ENCODE measurements around the gene LPCAT2. TPM values are rescaled to one million over a fixed set of nuclear protein-coding genes. Genes with fewer than 3 reads are reported as not detected.
A peak's percentile ranks its signal among the peaks of the same experiment; 100 is the strongest.

LPCAT2 gene
- total RNA-seq, 4 donors from 2014 or later: 10.0 to 21.7 (median 16.9) TPM

DNA sequence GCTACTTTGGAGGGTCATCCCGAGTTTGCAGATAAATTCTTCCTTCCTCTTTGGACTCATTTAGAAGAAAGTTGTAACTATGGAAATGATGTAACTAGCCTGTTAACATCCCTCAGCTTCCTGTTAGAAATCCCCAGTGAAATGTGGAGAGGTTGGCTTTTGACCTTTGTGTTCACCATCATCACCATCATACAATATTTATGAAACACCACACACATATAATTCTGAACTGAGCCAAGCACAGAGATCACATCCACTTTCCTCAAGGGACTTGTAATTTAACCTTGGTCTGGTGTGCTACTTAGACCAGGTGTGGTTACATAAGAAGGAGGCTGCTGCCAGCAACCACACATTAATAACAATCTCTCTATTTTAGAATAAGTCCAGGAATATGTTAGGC, 60.2 kb downstream of the LPCAT2 start:
- peaks cover 5 to 58% (median 12%) of the 10 kb centered on the region in 3 donors for H3K4me1 ChIP-seq
- peak overlapping the region; percentile 68 to 87 (median 78) for H3K27ac ChIP-seq
- intact Hi-C loops (cut with DNase I): no loop called here
- 13 to 15% methylated on average over 1 of the region's 1 CpG for WGBS, 2 donors
- H3K27me3 ChIP-seq: no peaks in the 10 kb centered on the region
- no peaks in the 10 kb centered on the region for H3K36me3 ChIP-seq
- no peak for DNase-seq
- TF ChIP-seq, protein P1, sequence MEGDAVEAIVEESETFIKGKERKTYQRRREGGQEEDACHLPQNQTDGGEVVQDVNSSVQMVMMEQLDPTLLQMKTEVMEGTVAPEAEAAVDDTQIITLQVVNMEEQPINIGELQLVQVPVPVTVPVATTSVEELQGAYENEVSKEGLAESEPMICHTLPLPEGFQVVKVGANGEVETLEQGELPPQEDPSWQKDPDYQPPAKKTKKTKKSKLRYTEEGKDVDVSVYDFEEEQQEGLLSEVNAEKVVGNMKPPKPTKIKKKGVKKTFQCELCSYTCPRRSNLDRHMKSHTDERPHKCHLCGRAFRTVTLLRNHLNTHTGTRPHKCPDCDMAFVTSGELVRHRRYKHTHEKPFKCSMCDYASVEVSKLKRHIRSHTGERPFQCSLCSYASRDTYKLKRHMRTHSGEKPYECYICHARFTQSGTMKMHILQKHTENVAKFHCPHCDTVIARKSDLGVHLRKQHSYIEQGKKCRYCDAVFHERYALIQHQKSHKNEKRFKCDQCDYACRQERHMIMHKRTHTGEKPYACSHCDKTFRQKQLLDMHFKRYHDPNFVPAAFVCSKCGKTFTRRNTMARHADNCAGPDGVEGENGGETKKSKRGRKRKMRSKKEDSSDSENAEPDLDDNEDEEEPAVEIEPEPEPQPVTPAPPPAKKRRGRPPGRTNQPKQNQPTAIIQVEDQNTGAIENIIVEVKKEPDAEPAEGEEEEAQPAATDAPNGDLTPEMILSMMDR (IDR thresholded peaks at IDR 0.05): no peak
- TF ChIP-seq POLR2A (IDR thresholded peaks at IDR 0.05): no peak
- peak overlapping the region; percentile 21 to 55 (median 48) for H3K4me3 ChIP-seq
- no peaks in the 10 kb centered on the region for H3K9me3 ChIP-seq

DNA sequence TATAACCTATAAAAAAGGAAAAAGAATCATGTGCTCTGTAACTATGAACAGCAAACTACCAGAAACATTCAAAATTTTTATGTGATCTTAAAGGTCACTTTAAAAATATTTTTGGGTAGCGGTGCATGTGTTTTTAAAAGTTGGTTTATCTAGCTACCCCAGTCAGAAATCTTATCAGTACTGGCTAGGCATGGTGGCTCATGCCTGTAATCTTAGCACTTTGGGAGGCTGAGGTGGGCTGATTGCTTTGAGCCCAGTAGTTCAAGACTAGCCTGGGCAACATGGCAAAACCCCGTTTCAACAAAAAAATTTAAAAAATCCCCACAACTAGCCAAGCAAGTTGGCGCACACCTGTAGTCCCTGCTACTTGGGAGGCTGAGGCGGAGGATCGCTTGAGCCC, 61.3 kb downstream of the LPCAT2 start:
- Histone ChIP-seq H3K36me3 (no peaks in the 10 kb centered on the region), H3K27me3 (no peaks in the 10 kb centered on the region), H3K9me3 (no peaks in the 10 kb centered on the region), H3K27ac (peak overlapping the region in 1 of 4 donors; percentile 87), H3K4me3 (no peak overlapping the region), H3K4me1 (peaks cover 5 to 58% (median 12%) of the 10 kb centered on the region in 3 donors)
- 69 to 70% methylated on average over 5 of the region's 5 CpGs for WGBS, 2 donors
- TF ChIP-seq POLR2A (IDR thresholded peaks at IDR 0.05): no peak
- TF ChIP-seq, protein P1 (IDR thresholded peaks at IDR 0.05): no peak
- DNase-seq: no peak
- intact Hi-C loops (cut with DNase I): no loop called here

DNA sequence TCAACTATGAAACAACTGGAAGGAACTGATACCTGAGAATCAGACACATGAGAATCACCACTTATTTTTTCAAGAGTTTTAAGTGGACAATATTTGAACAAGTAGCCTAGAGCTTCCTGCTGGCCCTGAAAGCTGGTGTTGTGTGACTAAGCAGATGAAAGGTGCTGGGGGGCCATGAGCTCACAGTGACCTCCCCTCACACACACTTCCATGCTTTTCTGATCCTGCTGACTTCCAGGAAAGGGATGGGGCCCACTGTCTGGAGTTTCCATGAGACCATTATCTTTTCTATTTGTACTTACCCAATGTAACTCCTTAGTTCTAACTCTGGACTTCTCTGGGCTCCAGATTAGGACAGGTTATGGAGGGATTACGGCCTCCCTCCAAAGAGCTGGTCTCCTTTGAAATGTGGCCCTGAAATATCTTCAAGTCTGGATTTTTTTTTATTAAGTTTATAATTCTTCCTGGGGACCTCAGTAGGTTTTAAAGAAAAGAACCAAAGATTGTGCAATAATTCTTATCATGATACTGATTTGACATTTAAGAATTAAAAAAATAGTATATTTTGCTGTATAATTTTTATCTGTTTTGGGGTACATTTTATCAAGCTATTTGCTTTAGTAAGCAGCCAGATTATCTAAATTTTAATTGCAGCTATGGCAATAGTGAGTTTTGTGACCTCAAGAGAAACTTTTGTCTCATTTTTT, 62.5 kb downstream of the LPCAT2 start:
- WGBS, 2 donors: 0 to 54% methylated on average over 1 of the region's 1 CpG
- Histone ChIP-seq H3K4me1 (peaks cover 5 to 51% (median 12%) of the 10 kb centered on the region in 3 donors), H3K9me3 (no peaks in the 10 kb centered on the region), H3K4me3 (no peak overlapping the region), H3K27ac (no peak overlapping the region), H3K27me3 (no peaks in the 10 kb centered on the region), H3K36me3 (peaks cover 0 to 8% (median 0%) of the 10 kb centered on the region in 3 donors)
- intact Hi-C loops (cut with DNase I): no loop called here
- no peak for TF ChIP-seq POLR2A (IDR thresholded peaks at IDR 0.05)
- TF ChIP-seq, protein P1 (IDR thresholded peaks at IDR 0.05): no peak
- no peak for DNase-seq

DNA sequence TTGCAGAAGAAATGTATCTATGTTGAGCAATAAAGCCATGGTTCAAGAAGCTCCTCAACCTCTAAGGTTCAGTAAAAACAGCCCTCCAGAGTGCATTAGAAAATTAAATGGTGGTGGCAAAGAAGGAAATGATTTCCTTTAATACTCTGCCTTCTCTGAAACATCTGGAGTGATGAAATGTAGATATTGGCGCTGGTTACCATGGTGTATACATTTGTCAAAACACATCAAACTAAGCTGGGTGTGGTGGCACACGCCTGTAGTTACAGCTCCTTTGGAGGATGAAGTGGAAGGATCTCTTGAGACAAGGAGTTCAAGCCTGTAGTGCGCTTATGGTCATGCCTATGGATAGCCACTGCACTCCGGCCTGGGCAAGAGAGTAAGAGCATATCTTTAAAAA, 63.6 kb downstream of the LPCAT2 start:
- WGBS, 2 donors: 59 to 60% methylated on average over 4 of the region's 4 CpGs
- DNase-seq: no peak
- Histone ChIP-seq H3K4me1 (peaks cover 5 to 51% (median 12%) of the 10 kb centered on the region in 3 donors), H3K36me3 (peaks cover 0 to 18% (median 0%) of the 10 kb centered on the region in 3 donors), H3K27me3 (no peaks in the 10 kb centered on the region), H3K27ac (peak overlapping the region in 1 of 4 donors; percentile 33), H3K9me3 (no peaks in the 10 kb centered on the region), H3K4me3 (no peak overlapping the region)
- TF ChIP-seq, protein P1 (IDR thresholded peaks at IDR 0.05): no peak
- TF ChIP-seq POLR2A (IDR thresholded peaks at IDR 0.05): no peak
- intact Hi-C loops (cut with DNase I): no loop called here

DNA sequence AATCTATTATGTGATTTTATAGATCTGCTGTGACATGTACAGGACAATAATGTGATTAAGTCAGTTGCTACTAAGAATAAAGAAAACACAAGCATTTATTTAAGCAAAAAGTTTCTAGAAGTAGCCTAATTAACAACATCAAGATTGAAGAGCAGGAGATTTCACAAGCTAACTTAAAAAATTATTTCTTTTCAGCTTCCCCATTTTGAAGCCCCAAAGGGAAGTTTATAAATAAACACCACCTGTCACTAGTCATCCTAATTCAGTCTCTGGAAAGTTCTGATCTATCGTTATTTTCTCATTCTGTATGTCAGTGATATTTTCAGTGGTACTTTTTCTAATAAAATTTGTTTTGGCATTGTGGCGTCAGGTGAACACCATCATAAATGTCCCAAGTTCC, 65.9 kb downstream of the LPCAT2 start:
- WGBS, 2 donors: 71 to 73% methylated on average over 2 of the region's 2 CpGs
- intact Hi-C loops (cut with DNase I): no loop called here
- no peak overlapping the region for H3K27ac ChIP-seq
- no peak for DNase-seq
- H3K4me1 ChIP-seq: peaks cover 0 to 32% (median 2%) of the 10 kb centered on the region in 3 donors
- no peaks in the 10 kb centered on the region for H3K27me3 ChIP-seq
- H3K9me3 ChIP-seq: no peaks in the 10 kb centered on the region
- TF ChIP-seq, protein P1 (IDR thresholded peaks at IDR 0.05): no peak
- TF ChIP-seq POLR2A (IDR thresholded peaks at IDR 0.05): no peak
- H3K36me3 ChIP-seq: peaks cover 0 to 37% (median 2%) of the 10 kb centered on the region in 3 donors
- H3K4me3 ChIP-seq: no peak overlapping the region

Measured in esophagus squamous epithelium (tissue), 5 donors.